PC-3 (cell line): Measurements from ENCODE around the gene CHAF1A. TPM values are rescaled to one million over a fixed set of nuclear protein-coding genes. Genes with fewer than 3 reads are reported as not detected.

Source experiments
- ATAC-seq: fragments of 200-7000 bp; cut with Tn5 transposase; 2 replicates; pipeline ENCODE4 v1.9.1; 2020; ENCODE audit warnings: mild to moderate bottlenecking, moderate library complexity
- BruUV-seq: library from RNA; stranded (reverse); fragments of 400-500 nt; replicated peaks from 2 replicates; lab custom pipeline; 2021; lab: Mats Ljungman, UMichigan
- CTCF ChIA-PET: fragments of 300-600 bp; sonication (Branson Sonifier 250); formaldehyde crosslinking; loops from one replicate; lab custom pipeline; 2022; ENCODE audit warnings: antibody characterized with exemption; lab: Charles Lee
- POLR2A ChIA-PET: fragments of 300-600 bp; sonication (Branson Sonifier 250); formaldehyde crosslinking; loops from one replicate; lab custom pipeline; 2022; ENCODE audit warnings: antibody characterized with exemption; ENCODE audit not compliant: unreplicated experiment; lab: Charles Lee
- DNase-seq: peaks from one replicate; pipeline ENCODE4 v3.0.0-alpha.2; 2015
- H2AFZ ChIP-seq: fragments of 300-600 bp; sonication (generic); 2 replicates; pipeline ENCODE4 v1.6.0; 2016; ENCODE audit warnings: antibody characterized with exemption, low read length
- H3F3A ChIP-seq: fragments of 300-600 bp; sonication (generic); one replicate; pipeline ENCODE4 v1.6.0; 2017; ENCODE audit warnings: antibody characterized with exemption, low read length, control low read depth, mild to moderate bottlenecking; ENCODE audit not compliant: unreplicated experiment
- H3K27ac ChIP-seq: fragments of 300-600 bp; sonication (generic); 2 replicates; pipeline ENCODE4 v1.5.1; 2016; ENCODE audit warnings: mild to moderate bottlenecking, low read length
- H3K27me3 ChIP-seq: fragments of 300-600 bp; sonication (generic); 2 replicates; pipeline ENCODE4 v1.6.1; 2016; ENCODE audit warnings: low read length, mixed read lengths
- H3K36me3 ChIP-seq: fragments of 300-600 bp; sonication (generic); 2 replicates; pipeline ENCODE4 v1.6.1; 2016; ENCODE audit warnings: low read depth, mixed run types, low read length, mixed read lengths
- H3K4me1 ChIP-seq: fragments of 300-600 bp; sonication (generic); 2 replicates; pipeline ENCODE4 v1.5.1; 2016; ENCODE audit warnings: low read length; ENCODE audit not compliant: insufficient read depth
- H3K4me2 ChIP-seq: fragments of 300-600 bp; sonication (generic); 2 replicates; pipeline ENCODE4 v1.6.0; 2016; ENCODE audit warnings: low read length
- H3K4me3 ChIP-seq: fragments of 300-600 bp; sonication (generic); 2 replicates; pipeline ENCODE4 v1.5.1; 2016; ENCODE audit warnings: mild to moderate bottlenecking, low read length, mixed read lengths
- H3K79me2 ChIP-seq: fragments of 300-600 bp; sonication (generic); 2 replicates; pipeline ENCODE4 v1.6.1; 2017; ENCODE audit warnings: low read length, mixed read lengths
- H3K9ac ChIP-seq: fragments of 300-600 bp; sonication (generic); 2 replicates; pipeline ENCODE4 v1.6.0; 2016; ENCODE audit warnings: mild to moderate bottlenecking, low read length
- H3K9me2 ChIP-seq: fragments of 300-600 bp; sonication (generic); replicated peaks from 2 replicates; pipeline ENCODE4 v1.6.1; 2016; ENCODE audit warnings: mixed run types, low read length, mixed read lengths
- H3K9me3 ChIP-seq: fragments of 300-600 bp; sonication (generic); 2 replicates; pipeline ENCODE4 v1.6.1; 2016; ENCODE audit warnings: low read length, mixed read lengths
- H4K20me1 ChIP-seq: fragments of 300-600 bp; sonication (generic); 2 replicates; pipeline ENCODE4 v1.6.1; 2016; ENCODE audit warnings: low read length, mixed read lengths
- EZH2 ChIP-seq: fragments of 300-600 bp; sonication (generic); IDR thresholded peaks from one replicate; pipeline ENCODE4 v1.6.1; 2017; ENCODE audit warnings: antibody characterized with exemption, mild to moderate bottlenecking, low read length; ENCODE audit not compliant: unreplicated experiment
- EZH2phosphoT487 ChIP-seq: fragments of 300-600 bp; sonication (generic); IDR thresholded peaks from 2 replicates; pipeline ENCODE4 v1.6.1; 2018; ENCODE audit warnings: mild to moderate bottlenecking, antibody characterized with exemption, low read length, borderline replicate concordance
- intact Hi-C: fragments of 100-400 bp; cut with micrococcal nuclease; formaldehyde crosslinking; loops from 2 replicates; pipeline ENCODE4 v1.9.0; 2023
- total RNA-seq: library from RNA; depleted of rRNA; stranded (reverse); fragments of >200 nt; gene quantifications from 2 replicates; pipeline ENCODE4 v1.2.3, GENCODE V29; 2014
- TF ChIP-seq, protein P1 (sequence below): fragments of 300-600 bp; sonication (generic); conservative IDR thresholded peaks from 2 replicates; pipeline ENCODE4 v1.5.1; 2017; ENCODE audit warnings: antibody characterized with exemption, low read depth, mild to moderate bottlenecking, low read length

CHAF1A gene
- total RNA-seq, 1 experiment from 2014 or later, result 48.9 TPM

DNA sequence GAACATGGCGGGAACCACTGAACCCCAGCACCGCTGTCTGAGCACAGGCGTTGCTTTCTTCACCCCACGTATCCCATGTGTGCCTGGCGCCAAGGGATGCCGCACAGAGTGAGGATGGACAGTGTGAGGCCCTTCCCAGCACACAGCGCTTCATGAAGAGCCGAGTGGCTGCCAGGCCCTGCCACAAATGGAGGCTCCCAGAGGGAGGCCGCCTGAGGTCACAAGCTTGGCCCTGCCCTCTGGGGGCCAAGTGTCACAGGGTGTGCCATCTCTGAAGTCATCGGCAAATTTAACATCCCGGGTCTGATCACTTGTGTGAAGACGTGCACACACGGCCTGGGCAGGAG, 34.7 kb upstream of the CHAF1A start:
- CTCF ChIA-PET, result no interaction called here

DNA sequence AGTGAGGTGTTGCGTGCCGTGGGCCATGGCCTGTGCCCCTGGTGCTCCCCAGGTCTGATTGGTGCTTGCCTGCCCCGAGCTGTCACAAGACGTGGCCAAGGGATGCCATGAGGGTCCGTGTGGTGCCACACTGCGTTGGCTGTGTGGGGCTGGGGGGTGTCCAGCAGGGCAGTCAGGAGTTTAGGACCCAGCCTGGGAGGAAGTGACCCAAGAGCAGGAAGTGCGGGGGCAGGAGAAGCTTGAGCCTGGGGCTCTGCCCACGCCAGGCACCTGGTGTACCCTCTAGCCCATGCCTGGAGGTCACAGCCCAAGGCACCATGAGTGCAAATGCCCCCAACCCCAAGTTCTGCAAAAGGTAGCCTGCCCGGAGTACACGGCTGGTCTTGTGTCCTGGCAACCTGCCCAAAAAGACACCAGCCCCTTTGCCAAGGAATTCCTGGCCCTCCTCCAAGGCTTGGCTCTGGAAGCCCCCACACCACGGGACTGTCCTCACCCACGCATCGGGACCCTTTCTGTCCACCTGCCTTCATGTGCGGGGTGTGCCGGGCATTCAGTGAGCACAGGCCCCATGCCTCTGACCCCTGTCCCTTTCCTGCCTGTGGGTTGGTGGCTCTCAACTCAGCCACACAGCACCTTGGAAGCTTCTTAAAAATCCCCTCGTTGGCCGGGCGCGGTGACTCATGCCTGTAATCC, 34.2 kb upstream of the CHAF1A start:
- no peaks in the 10 kb centered on the region for H3F3A ChIP-seq
- H3K4me3 ChIP-seq, result no peak overlapping the region
- no peaks in the 10 kb centered on the region for H3K36me3 ChIP-seq
- H3K79me2 ChIP-seq, result peaks cover 42% of the 10 kb centered on the region
- H3K9ac ChIP-seq, result no peak overlapping the region
- no peaks in the 10 kb centered on the region for H4K20me1 ChIP-seq
- TF ChIP-seq EZH2 (no peak), EZH2phosphoT487 (no peak)
- TF ChIP-seq, protein P1, sequence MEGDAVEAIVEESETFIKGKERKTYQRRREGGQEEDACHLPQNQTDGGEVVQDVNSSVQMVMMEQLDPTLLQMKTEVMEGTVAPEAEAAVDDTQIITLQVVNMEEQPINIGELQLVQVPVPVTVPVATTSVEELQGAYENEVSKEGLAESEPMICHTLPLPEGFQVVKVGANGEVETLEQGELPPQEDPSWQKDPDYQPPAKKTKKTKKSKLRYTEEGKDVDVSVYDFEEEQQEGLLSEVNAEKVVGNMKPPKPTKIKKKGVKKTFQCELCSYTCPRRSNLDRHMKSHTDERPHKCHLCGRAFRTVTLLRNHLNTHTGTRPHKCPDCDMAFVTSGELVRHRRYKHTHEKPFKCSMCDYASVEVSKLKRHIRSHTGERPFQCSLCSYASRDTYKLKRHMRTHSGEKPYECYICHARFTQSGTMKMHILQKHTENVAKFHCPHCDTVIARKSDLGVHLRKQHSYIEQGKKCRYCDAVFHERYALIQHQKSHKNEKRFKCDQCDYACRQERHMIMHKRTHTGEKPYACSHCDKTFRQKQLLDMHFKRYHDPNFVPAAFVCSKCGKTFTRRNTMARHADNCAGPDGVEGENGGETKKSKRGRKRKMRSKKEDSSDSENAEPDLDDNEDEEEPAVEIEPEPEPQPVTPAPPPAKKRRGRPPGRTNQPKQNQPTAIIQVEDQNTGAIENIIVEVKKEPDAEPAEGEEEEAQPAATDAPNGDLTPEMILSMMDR, result no peak
- no peaks in the 10 kb centered on the region for H3K9me2 ChIP-seq
- POLR2A ChIA-PET, result interaction anchor here (0.7 kb wide), 1 partner anchor 103 kb away, joined by 4 read pairs; no protein-coding TSS in a partner anchor
- CTCF ChIA-PET, result no interaction called here
- ATAC-seq (no peak), DNase-seq (no peak)
- no peak overlapping the region for H3K27ac ChIP-seq
- no peaks in the 10 kb centered on the region for H3K9me3 ChIP-seq
- H3K27me3 ChIP-seq, result no peaks in the 10 kb centered on the region
- H3K4me2 ChIP-seq, result no peak overlapping the region
- intact Hi-C loops, result no loop called here
- H2AFZ ChIP-seq, result no peak overlapping the region
- BruUV-seq, result no TSS peak
- peaks cover 1% of the 10 kb centered on the region; the same call in 1 of the 2 replicates for H3K4me1 ChIP-seq

More for the DNA sequence above, 34.7 kb upstream of the CHAF1A start:
- no peaks in the 10 kb centered on the region for H3K4me1 ChIP-seq
- TF ChIP-seq EZH2, result no peak
- TF ChIP-seq, protein P1, result no peak
- TF ChIP-seq EZH2phosphoT487, result no peak
- H3K79me2 ChIP-seq, result peaks cover 37% of the 10 kb centered on the region
- no peaks in the 10 kb centered on the region for H3F3A ChIP-seq
- DNase-seq, result no peak
- BruUV-seq, result no TSS peak
- intact Hi-C loops, result no loop called here
- no peak overlapping the region for H3K4me3 ChIP-seq
- no peak overlapping the region for H3K4me2 ChIP-seq
- no peaks in the 10 kb centered on the region for H3K9me3 ChIP-seq
- ATAC-seq, result no peak
- no peaks in the 10 kb centered on the region for H3K27me3 ChIP-seq
- no peaks in the 10 kb centered on the region for H3K9me2 ChIP-seq
- no peaks in the 10 kb centered on the region for H4K20me1 ChIP-seq
- POLR2A ChIA-PET, result no interaction called here
- no peak overlapping the region for H2AFZ ChIP-seq
- H3K36me3 ChIP-seq, result no peaks in the 10 kb centered on the region
- no peak overlapping the region for H3K9ac ChIP-seq
- H3K27ac ChIP-seq, result no peak overlapping the region

DNA sequence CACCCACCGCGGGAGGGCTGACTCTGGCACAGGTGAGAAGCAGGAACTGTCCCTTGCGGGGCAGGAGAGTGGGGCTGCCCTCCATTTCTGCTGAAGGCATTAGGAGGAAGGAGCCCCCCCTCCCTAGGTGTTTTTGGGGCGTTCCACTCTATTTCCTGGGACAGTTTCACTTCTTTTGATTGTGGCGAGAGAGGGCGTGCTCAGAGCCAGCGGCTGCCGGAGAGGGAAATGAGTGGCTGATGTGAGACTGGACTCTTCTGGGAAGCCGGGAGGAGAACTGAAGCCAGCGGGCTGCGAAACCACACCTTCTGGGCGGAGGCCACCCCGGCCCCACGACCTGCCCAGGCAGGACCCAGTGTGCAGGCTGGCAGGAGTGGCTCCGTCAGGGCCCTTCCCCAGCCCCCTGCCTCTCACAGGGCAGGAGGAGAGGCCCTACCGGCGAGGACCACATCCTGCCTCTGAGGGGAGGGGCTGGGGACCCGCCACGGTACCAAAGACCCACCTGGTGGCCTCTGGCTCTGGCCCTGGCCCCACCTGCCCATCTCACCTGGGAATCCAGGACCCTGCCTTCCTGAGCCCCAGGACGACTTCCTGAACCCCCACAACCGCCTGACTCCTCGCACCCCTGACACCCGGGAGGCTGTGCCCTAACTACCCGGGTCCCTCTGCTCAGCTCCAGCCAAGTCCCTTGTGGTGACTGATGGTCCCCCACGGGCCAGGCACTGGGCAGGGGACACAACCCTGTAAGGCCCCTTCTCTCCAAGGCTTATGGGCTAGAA, 33.1 kb upstream of the CHAF1A start:
- no peak for ATAC-seq
- ChIA-PET POLR2A (interaction anchor here (0.7 kb wide), 1 partner anchor 102 kb away, joined by 4 read pairs; no protein-coding TSS in a partner anchor), CTCF (no interaction called here)
- Histone ChIP-seq H3K27me3 (no peaks in the 10 kb centered on the region), H3K4me1 (peaks cover 12% of the 10 kb centered on the region), H3K4me3 (no peak overlapping the region), H3K36me3 (no peaks in the 10 kb centered on the region), H3K4me2 (no peak overlapping the region), H3F3A (no peaks in the 10 kb centered on the region), H3K9me3 (no peaks in the 10 kb centered on the region), H4K20me1 (no peaks in the 10 kb centered on the region), H3K79me2 (peaks cover 53% of the 10 kb centered on the region), H3K27ac (no peak overlapping the region), H2AFZ (no peak overlapping the region), H3K9me2 (no peaks in the 10 kb centered on the region), H3K9ac (no peak overlapping the region)
- TF ChIP-seq, protein P1, result no peak
- BruUV-seq, result no TSS peak
- no peak for DNase-seq
- intact Hi-C loops, result no loop called here
